Measurements from ENCODE around the gene ARMH3. TPM values are rescaled to one million over a fixed set of nuclear protein-coding genes. Genes with fewer than 3 reads are reported as not detected.

ARMH3 gene
- total RNA-seq, 1 donor from 2014 or later, result 10.7 TPM

- H3K36me3 ChIP-seq (ENCODE audit: control insufficient read depth, insufficient read depth, low read length), result no peaks in the 10 kb centered on the region
- H3K27me3 ChIP-seq (ENCODE audit: control insufficient read depth, insufficient read depth, low read length), result no peaks in the 10 kb centered on the region
- no peak overlapping the region for H3K4me3 ChIP-seq (ENCODE audit: low read depth, low read length)
- DNase-seq (ENCODE audit: low read depth), result no peak
- no peak for TF ChIP-seq CTCF (IDR thresholded peaks at IDR 0.05; ENCODE audit: insufficient read depth, low read length, poor library complexity, severe bottlenecking)
These were observed 161.2 kb downstream of the ARMH3 start for GRCh38 chr10:101894742-101895141.

GRCh38 chr10:101894266-101894665, 161.7 kb downstream of the ARMH3 start:
- H3K4me3 ChIP-seq (ENCODE audit: low read depth, low read length), result no peak overlapping the region
- no peaks in the 10 kb centered on the region for H3K36me3 ChIP-seq (ENCODE audit: control insufficient read depth, insufficient read depth, low read length)
- no peak for TF ChIP-seq CTCF (IDR thresholded peaks at IDR 0.05; ENCODE audit: insufficient read depth, low read length, poor library complexity, severe bottlenecking)
- H3K27me3 ChIP-seq (ENCODE audit: control insufficient read depth, insufficient read depth, low read length), result no peaks in the 10 kb centered on the region
- no peak for DNase-seq (ENCODE audit: low read depth)

DNA sequence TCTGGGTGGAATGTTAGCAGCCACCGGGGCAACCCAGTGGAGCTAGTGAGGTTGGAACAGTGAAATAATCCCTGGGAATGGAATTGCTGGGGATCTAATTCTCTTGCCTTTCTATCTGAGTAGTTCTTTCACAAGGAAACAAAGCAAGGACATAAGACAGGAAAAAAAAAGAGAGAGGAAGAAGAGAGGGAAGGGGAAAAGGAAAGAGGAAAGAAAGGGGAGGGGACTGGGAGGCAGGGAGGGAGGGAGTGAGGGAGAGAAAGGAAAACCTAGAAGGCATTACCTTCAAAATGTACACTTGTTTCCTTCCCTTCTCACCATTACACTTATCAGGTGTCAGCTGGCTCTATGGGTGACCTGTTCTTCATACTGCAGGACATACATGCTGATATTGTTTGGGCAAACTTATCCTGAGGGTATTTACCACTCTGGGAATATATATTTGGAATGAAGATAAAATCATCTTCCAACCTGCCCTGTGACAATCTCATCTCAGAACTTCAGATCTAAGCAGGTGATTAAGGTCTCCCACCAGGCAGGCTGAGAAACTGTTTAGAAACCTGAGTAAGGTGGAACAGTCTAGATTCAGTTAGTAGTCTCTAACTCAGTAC, 162.4 kb downstream of the ARMH3 start:
- TF ChIP-seq CTCF (IDR thresholded peaks at IDR 0.05; ENCODE audit: insufficient read depth, low read length, poor library complexity, severe bottlenecking), result no peak
- no peaks in the 10 kb centered on the region for H3K27me3 ChIP-seq (ENCODE audit: control insufficient read depth, insufficient read depth, low read length)
- DNase-seq (ENCODE audit: low read depth), result no peak
- no peak overlapping the region for H3K4me3 ChIP-seq (ENCODE audit: low read depth, low read length)
- H3K36me3 ChIP-seq (ENCODE audit: control insufficient read depth, insufficient read depth, low read length), result no peaks in the 10 kb centered on the region

DNA sequence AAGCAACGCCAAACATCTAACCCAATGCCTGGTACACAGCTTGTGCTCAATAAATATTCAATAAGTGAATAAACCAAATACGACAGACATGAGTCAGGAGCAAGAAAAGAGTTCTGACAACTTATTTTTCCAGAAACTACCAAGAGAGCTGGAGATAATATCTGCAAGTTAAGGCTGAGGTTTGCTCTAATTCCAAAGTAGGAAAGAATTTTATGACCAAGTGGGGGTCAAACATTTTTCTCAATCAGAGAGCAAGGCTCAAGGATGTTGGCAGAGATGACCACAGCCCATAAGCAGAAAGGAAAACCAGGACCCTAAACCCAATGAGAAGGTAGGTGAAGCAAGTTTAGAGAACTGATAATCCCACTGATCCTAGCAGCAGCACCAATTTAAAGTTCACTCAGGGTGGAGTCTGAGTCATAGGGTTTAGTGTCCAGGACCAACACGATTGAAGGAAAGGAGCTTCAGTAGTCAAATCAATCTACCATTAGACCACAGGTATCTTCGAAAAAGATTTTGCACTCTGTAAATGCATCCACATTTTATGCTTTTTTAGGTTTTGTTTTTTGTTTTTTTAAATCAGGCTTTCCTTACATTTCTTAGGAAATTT, 163.1 kb downstream of the ARMH3 start:
- Histone ChIP-seq H3K4me3 (ENCODE audit: low read depth, low read length) (no peak overlapping the region), H3K27me3 (ENCODE audit: control insufficient read depth, insufficient read depth, low read length) (no peaks in the 10 kb centered on the region), H3K36me3 (ENCODE audit: control insufficient read depth, insufficient read depth, low read length) (no peaks in the 10 kb centered on the region)
- no peak for DNase-seq (ENCODE audit: low read depth)
- TF ChIP-seq CTCF (IDR thresholded peaks at IDR 0.05; ENCODE audit: insufficient read depth, low read length, poor library complexity, severe bottlenecking), result no peak

DNA sequence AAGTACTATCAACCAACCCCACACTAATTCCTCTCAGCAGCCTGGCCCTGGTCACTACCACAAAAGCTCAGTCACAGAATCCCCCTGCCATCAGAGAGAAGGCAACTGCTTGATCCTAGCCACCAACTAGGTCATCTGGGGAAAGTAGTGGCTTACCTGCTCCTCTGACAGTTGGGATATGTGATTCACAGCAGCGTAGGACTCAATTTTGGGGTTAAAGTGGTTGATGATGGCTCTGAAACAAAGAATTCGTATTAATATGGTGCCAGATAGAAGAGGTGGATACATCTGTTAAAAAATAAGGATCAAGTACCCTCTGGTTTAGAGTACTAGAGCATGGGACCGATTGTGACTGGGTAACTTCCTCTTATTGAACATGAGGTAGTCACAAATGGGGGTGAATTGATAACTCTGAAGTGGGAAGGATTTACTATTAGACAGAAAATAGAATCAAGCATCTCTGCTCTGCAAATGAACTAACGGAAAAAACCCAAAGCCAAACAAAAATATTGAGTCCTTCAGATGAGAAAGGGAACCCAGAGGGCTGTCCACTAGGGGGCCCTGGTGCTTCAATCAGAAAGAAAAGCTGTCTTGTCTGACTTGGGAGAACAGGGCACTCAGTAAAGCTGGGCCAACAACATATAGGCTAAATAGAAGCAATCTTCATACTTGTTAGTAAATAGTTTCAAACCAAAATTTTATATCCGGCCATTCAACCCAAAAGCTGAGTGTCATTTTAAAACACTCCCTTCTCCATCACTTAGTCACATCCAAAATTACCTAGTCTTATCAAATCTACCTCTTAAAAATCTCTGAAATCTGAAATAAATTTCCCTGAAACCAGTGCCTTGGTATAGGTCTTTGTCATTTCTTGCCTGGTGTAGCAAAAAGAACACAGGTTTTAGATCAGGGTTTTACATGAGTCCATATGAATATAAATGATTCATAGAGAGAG, 166.4 kb downstream of the ARMH3 start:
- DNase-seq (ENCODE audit: low read depth), result peak; percentile 19
- H3K4me3 ChIP-seq (ENCODE audit: low read depth, low read length), result no peak overlapping the region
- no peaks in the 10 kb centered on the region for H3K36me3 ChIP-seq (ENCODE audit: control insufficient read depth, insufficient read depth, low read length)
- peak; percentile 95 for TF ChIP-seq CTCF (IDR thresholded peaks at IDR 0.05; ENCODE audit: insufficient read depth, low read length, poor library complexity, severe bottlenecking)
- H3K27me3 ChIP-seq (ENCODE audit: control insufficient read depth, insufficient read depth, low read length), result no peaks in the 10 kb centered on the region

Measured in kidney epithelial cell (primary cell).